NB4 (cell line): ENCODE measurements around the gene ACTR3C.

ENCODE experiments used
- CTCF ChIP-seq: IDR thresholded peaks from one replicate; pipeline ENCODE4 v1.5.1; 2012; ENCODE audit warnings: low read depth, low read length
- POLR2A ChIP-seq: IDR thresholded peaks from 2 replicates; pipeline ENCODE4 v1.6.1; 2011; ENCODE audit warnings: mild to moderate bottlenecking; ENCODE audit not compliant: insufficient read length; ENCODE audit errors: extremely low read depth

GRCh38 chr7:150334108-150334507 lies 10.8 kb upstream of the ACTR3C start:
- TF ChIP-seq CTCF: no peak
- no peak for TF ChIP-seq POLR2A
